DND-41 (cell line): ENCODE measurements around the gene ABCC12.

Experiments
- ATAC-seq: fragments of 200-7000 bp; cut with Tn5 transposase; 3 replicates; pipeline ENCODE4 v1.9.1; 2021; ENCODE audit warnings: low read depth; ENCODE audit not compliant: insufficient read depth
- DNase-seq: peaks from one replicate; pipeline ENCODE4 v3.0.0-alpha.2; 2020
- H2AFZ ChIP-seq: 2 replicates; pipeline ENCODE4 v1.6.0; 2012; ENCODE audit warnings: low read depth, low read length
- H3K27ac ChIP-seq: 2 replicates; pipeline ENCODE4 v1.5.1; 2012; ENCODE audit warnings: low read length, inconsistent platforms
- H3K27me3 ChIP-seq: fragments of 200-600 bp; sonication (generic); 2 replicates; pipeline ENCODE4 v1.6.0; 2012; ENCODE audit warnings: low read length, mild to moderate bottlenecking, inconsistent platforms; ENCODE audit not compliant: insufficient read depth, poor library complexity
- H3K36me3 ChIP-seq: 2 replicates; pipeline ENCODE4 v1.5.1; 2012; ENCODE audit warnings: low read length, inconsistent platforms; ENCODE audit not compliant: insufficient read depth
- H3K4me1 ChIP-seq: 2 replicates; pipeline ENCODE4 v1.5.1; 2012; ENCODE audit warnings: mild to moderate bottlenecking, low read length; ENCODE audit not compliant: insufficient read depth
- H3K4me2 ChIP-seq: 2 replicates; pipeline ENCODE4 v1.6.0; 2012; ENCODE audit warnings: mild to moderate bottlenecking, moderate library complexity, low read length, inconsistent platforms; ENCODE audit not compliant: insufficient read depth
- H3K4me3 ChIP-seq, 2 experiments: fragments of 200-600 bp in 1 of 2; shearing (Covaris generic) in 1 of 2; 2 replicates each; pipeline ENCODE4 v1.5.1; 2012 to 2016; ENCODE audit warnings: inconsistent platforms in 2 of 2, low read length in 2 of 2, mild to moderate bottlenecking in 2 of 2, low read depth in 1 of 2, moderate library complexity in 1 of 2
- H3K79me2 ChIP-seq: 2 replicates; pipeline ENCODE4 v1.6.0; 2012; ENCODE audit warnings: low read length, inconsistent platforms; ENCODE audit not compliant: insufficient read depth
- H3K9ac ChIP-seq: 2 replicates; pipeline ENCODE4 v1.6.0; 2012; ENCODE audit warnings: low read depth, mild to moderate bottlenecking, inconsistent platforms, low read length, moderate library complexity
- H3K9me3 ChIP-seq: 2 replicates; pipeline ENCODE4 v1.5.1; 2012; ENCODE audit warnings: low read length, moderate library complexity, mild to moderate bottlenecking, inconsistent platforms; ENCODE audit not compliant: insufficient read depth, severe bottlenecking
- H4K20me1 ChIP-seq: 2 replicates; pipeline ENCODE4 v1.6.0; 2012; ENCODE audit warnings: low read length; ENCODE audit not compliant: insufficient read depth
- EZH2 ChIP-seq: IDR thresholded peaks from 3 replicates; pipeline ENCODE4 v1.6.1; 2012; ENCODE audit warnings: borderline replicate concordance, low read depth, mild to moderate bottlenecking, moderate library complexity, low read length, inconsistent platforms; ENCODE audit not compliant: severe bottlenecking
- TF ChIP-seq, protein P1 (sequence below): IDR thresholded peaks from 2 replicates; pipeline ENCODE4 v1.5.1; 2012; ENCODE audit warnings: borderline replicate concordance, low read length, moderate library complexity, mild to moderate bottlenecking; ENCODE audit not compliant: poor library complexity, severe bottlenecking; ENCODE audit errors: extremely low read depth

The ABCC12 gene

DNA sequence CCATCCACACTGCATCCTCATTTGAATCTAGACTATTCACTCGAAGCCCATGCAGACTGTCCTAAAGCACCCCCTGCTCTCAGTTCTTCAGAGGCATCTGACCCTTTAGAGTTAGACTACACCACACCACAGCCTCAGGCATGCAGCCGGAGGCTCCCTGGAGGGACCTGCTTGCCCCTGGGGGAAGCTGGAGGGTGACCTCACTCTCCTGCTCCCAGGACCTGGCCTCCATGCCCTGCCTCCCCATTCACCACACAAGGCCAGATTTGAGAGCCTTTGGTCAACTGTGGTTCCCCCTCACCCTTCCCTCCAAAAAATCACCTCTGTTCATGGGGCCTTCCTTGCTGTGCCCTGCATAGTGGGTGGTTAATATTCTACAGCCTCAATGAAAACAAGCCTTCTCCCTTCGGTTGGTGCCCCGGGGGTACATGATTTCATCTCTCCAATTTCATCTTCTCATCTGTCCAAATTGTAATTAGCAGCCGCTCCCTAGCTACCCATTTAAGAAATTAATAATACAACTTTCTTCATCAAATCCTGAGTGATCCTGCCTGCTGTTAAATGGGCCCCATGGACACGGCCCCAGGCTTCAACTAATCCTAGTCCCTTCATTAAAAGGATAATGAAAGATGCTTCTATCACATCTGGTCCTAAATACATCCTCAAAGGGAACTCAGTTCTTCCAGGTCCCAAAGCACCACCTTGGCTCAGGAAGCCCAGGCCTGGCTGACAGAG is 24.4 kb downstream of the ABCC12 start:
- no peak for DNase-seq
- Histone ChIP-seq H3K79me2 (no peaks in the 10 kb centered on the region), H3K9me3 (no peaks in the 10 kb centered on the region), H3K9ac (no peak overlapping the region), H3K27me3 (no peaks in the 10 kb centered on the region), H3K4me3 (no peak overlapping the region), H3K4me2 (no peak overlapping the region), H3K27ac (no peak overlapping the region), H2AFZ (no peak overlapping the region), H3K36me3 (no peaks in the 10 kb centered on the region), H4K20me1 (no peaks in the 10 kb centered on the region), H3K4me1 (no peaks in the 10 kb centered on the region)
- ATAC-seq, result no peak
- TF ChIP-seq EZH2, result no peak
- TF ChIP-seq, protein P1, sequence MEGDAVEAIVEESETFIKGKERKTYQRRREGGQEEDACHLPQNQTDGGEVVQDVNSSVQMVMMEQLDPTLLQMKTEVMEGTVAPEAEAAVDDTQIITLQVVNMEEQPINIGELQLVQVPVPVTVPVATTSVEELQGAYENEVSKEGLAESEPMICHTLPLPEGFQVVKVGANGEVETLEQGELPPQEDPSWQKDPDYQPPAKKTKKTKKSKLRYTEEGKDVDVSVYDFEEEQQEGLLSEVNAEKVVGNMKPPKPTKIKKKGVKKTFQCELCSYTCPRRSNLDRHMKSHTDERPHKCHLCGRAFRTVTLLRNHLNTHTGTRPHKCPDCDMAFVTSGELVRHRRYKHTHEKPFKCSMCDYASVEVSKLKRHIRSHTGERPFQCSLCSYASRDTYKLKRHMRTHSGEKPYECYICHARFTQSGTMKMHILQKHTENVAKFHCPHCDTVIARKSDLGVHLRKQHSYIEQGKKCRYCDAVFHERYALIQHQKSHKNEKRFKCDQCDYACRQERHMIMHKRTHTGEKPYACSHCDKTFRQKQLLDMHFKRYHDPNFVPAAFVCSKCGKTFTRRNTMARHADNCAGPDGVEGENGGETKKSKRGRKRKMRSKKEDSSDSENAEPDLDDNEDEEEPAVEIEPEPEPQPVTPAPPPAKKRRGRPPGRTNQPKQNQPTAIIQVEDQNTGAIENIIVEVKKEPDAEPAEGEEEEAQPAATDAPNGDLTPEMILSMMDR, result no peak

DNA sequence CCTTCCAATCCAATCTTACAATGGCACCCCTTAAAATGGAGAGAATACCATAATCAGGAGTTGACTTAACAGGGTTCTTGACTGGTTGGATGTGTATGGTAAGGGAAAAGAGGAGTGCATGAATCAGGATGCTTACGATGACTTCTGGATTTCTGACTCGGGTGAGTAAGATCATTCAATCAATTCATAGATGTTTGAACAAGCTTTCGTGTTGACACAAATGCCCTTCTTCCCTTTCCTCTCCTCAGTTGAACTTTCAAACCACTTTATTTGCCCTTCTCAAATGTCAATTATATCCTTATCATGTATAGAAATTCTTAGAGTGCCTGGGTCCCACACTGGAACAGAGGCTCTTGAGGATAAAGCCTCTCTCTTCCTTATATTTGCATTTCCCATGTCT is 25.9 kb downstream of the ABCC12 start:
- Histone ChIP-seq H3K9me3 (no peaks in the 10 kb centered on the region), H3K79me2 (no peaks in the 10 kb centered on the region), H2AFZ (no peak overlapping the region), H3K4me1 (no peaks in the 10 kb centered on the region), H3K36me3 (no peaks in the 10 kb centered on the region), H3K4me2 (no peak overlapping the region), H3K27ac (no peak overlapping the region), H3K27me3 (no peaks in the 10 kb centered on the region), H3K9ac (no peak overlapping the region), H3K4me3 (no peak overlapping the region), H4K20me1 (no peaks in the 10 kb centered on the region)
- ATAC-seq, result no peak
- no peak for DNase-seq
- TF ChIP-seq, protein P1, result no peak
- TF ChIP-seq EZH2, result no peak

DNA sequence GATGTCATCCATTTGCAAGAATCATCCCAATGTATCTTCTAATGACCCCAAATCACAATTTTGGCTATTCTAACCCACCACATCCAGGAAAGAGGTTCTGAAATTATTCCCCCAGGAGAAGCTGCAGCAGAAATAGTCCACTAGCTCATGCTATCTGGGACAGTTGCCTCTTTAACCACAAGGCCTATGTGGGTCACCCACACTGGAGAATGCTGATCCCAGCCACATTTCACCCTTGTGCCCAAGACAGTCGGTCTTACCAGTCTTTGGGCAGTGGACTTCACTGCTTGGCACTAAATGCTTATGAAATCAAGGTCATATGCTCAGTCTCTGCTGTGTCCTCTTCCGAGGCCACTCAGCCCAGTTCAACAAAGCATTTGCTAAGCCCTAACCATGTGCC is 27.0 kb downstream of the ABCC12 start:
- no peaks in the 10 kb centered on the region for H4K20me1 ChIP-seq
- no peaks in the 10 kb centered on the region for H3K27me3 ChIP-seq
- H3K4me2 ChIP-seq, result no peak overlapping the region
- H3K4me3 ChIP-seq, result no peak overlapping the region
- no peak overlapping the region for H3K9ac ChIP-seq
- TF ChIP-seq, protein P1, result no peak
- TF ChIP-seq EZH2, result no peak
- ATAC-seq (no peak), DNase-seq (no peak)
- H3K36me3 ChIP-seq, result no peaks in the 10 kb centered on the region
- no peak overlapping the region for H2AFZ ChIP-seq
- H3K4me1 ChIP-seq, result no peaks in the 10 kb centered on the region
- H3K79me2 ChIP-seq, result no peaks in the 10 kb centered on the region
- H3K9me3 ChIP-seq, result no peaks in the 10 kb centered on the region
- no peak overlapping the region for H3K27ac ChIP-seq
